ENCODE results near the gene EXOC4. TPM values are rescaled to one million over a fixed set of nuclear protein-coding genes. Genes with fewer than 3 reads are reported as not detected.

Gene EXOC4
- total and polyA plus RNA-seq, 2 of the 13 experiments (the other 11 are each of a cell fraction or from before 2014, with no cell fraction given), result 22.5 to 39.0 TPM

DNA sequence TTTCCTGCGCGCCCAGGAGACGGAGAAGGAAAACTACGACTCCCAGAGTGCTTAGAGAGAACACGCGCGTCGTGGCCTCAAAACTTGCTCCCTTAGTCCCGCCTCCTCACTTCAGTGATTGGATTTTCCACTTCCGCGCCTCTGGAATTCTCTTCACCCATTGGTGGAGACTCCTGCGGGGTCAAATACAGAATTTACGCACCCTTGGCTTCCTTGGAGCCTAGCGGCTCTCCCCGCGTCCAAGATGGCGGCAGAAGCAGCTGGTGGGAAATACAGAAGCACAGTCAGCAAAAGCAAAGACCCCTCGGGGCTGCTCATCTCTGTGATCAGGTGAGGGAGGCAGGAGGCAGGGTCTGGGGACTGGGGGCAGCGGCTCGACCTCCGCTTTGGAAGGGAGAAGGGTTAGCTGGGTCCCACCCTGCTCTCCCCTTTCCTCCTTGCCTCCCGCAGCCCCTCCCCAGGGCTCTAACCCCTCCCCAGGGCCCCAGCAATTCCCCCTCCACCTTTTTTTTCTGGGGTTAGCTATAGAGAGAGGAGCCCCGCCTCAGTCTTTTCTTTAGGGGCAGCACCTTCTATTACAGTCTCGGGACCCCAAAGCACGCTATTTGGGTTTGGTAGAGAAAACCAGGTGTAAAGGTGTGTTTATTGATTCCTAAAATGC is at the start of gene EXOC4 (continued):
- TF ChIP-seq, protein P1, sequence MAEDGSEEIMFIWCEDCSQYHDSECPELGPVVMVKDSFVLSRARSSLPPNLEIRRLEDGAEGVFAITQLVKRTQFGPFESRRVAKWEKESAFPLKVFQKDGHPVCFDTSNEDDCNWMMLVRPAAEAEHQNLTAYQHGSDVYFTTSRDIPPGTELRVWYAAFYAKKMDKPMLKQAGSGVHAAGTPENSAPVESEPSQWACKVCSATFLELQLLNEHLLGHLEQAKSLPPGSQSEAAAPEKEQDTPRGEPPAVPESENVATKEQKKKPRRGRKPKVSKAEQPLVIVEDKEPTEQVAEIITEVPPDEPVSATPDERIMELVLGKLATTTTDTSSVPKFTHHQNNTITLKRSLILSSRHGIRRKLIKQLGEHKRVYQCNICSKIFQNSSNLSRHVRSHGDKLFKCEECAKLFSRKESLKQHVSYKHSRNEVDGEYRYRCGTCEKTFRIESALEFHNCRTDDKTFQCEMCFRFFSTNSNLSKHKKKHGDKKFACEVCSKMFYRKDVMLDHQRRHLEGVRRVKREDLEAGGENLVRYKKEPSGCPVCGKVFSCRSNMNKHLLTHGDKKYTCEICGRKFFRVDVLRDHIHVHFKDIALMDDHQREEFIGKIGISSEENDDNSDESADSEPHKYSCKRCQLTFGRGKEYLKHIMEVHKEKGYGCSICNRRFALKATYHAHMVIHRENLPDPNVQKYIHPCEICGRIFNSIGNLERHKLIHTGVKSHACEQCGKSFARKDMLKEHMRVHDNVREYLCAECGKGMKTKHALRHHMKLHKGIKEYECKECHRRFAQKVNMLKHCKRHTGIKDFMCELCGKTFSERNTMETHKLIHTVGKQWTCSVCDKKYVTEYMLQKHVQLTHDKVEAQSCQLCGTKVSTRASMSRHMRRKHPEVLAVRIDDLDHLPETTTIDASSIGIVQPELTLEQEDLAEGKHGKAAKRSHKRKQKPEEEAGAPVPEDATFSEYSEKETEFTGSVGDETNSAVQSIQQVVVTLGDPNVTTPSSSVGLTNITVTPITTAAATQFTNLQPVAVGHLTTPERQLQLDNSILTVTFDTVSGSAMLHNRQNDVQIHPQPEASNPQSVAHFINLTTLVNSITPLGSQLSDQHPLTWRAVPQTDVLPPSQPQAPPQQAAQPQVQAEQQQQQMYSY (CRISPR knock-in tag; IDR thresholded peaks at IDR 0.05), result no peak
- TF ChIP-seq ZNF652 (CRISPR knock-in tag; IDR thresholded peaks at IDR 0.05; ENCODE audit: borderline replicate concordance, low read depth) (peak; percentile 40; the same call in 1 of the 2 replicates), POLR2AphosphoS5 (IDR thresholded peaks at IDR 0.05; ENCODE audit: low read depth, low read length) (peak; percentile 91), ZNF672 (CRISPR knock-in tag; IDR thresholded peaks at IDR 0.05) (no peak), FOXP1 (IDR thresholded peaks at IDR 0.05) (no peak), FOXP1 (CRISPR knock-in tag; IDR thresholded peaks at IDR 0.05) (no peak), HNF4G (IDR thresholded peaks at IDR 0.05; ENCODE audit: borderline replicate concordance, low read depth, low read length) (no peak), HNF4G (CRISPR knock-in tag; IDR thresholded peaks at IDR 0.05; ENCODE audit: borderline replicate concordance, low read depth) (no peak), NR2F6 (IDR thresholded peaks at IDR 0.05) (peak; percentile 45; the same call in 1 of the 2 replicates), NR2F6 (CRISPR knock-in tag; IDR thresholded peaks at IDR 0.05) (no peak), KLF15 (CRISPR knock-in tag; IDR thresholded peaks at IDR 0.05; ENCODE audit: borderline replicate concordance) (no peak), ZNF792 (CRISPR knock-in tag; IDR thresholded peaks at IDR 0.05) (no peak), MZF1 (CRISPR knock-in tag; IDR thresholded peaks at IDR 0.05; ENCODE audit: borderline replicate concordance) (no peak), ZBTB3 (CRISPR knock-in tag; IDR thresholded peaks at IDR 0.05; ENCODE audit: borderline replicate concordance, low read depth) (no peak), EP300 (IDR thresholded peaks at IDR 0.05; ENCODE audit: low read depth in 2 of 2, low read length in 2 of 2) (no peak), EP300 (CRISPR knock-in tag; IDR thresholded peaks at IDR 0.05; ENCODE audit: borderline replicate concordance) (no peak)
- TF ChIP-seq, protein P2, sequence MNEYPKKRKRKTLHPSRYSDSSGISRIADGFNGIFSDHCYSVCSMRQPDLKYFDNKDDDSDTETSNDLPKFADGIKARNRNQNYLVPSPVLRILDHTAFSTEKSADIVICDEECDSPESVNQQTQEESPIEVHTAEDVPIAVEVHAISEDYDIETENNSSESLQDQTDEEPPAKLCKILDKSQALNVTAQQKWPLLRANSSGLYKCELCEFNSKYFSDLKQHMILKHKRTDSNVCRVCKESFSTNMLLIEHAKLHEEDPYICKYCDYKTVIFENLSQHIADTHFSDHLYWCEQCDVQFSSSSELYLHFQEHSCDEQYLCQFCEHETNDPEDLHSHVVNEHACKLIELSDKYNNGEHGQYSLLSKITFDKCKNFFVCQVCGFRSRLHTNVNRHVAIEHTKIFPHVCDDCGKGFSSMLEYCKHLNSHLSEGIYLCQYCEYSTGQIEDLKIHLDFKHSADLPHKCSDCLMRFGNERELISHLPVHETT (CRISPR knock-in tag; conservative IDR thresholded peaks at IDR 0.05), result no peak
- TF ChIP-seq, protein P3, sequence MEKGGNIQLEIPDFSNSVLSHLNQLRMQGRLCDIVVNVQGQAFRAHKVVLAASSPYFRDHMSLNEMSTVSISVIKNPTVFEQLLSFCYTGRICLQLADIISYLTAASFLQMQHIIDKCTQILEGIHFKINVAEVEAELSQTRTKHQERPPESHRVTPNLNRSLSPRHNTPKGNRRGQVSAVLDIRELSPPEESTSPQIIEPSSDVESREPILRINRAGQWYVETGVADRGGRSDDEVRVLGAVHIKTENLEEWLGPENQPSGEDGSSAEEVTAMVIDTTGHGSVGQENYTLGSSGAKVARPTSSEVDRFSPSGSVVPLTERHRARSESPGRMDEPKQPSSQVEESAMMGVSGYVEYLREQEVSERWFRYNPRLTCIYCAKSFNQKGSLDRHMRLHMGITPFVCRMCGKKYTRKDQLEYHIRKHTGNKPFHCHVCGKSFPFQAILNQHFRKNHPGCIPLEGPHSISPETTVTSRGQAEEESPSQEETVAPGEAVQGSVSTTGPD (CRISPR knock-in tag; IDR thresholded peaks at IDR 0.05), result no peak
- TF ChIP-seq, protein P4, sequence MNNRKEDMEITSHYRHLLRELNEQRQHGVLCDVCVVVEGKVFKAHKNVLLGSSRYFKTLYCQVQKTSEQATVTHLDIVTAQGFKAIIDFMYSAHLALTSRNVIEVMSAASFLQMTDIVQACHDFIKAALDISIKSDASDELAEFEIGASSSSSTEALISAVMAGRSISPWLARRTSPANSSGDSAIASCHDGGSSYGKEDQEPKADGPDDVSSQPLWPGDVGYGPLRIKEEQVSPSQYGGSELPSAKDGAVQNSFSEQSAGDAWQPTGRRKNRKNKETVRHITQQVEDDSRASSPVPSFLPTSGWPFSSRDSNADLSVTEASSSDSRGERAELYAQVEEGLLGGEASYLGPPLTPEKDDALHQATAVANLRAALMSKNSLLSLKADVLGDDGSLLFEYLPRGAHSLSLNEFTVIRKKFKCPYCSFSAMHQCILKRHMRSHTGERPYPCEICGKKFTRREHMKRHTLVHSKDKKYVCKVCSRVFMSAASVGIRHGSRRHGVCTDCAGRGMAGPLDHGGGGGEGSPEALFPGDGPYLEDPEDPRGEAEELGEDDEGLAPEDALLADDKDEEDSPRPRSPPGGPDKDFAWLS (CRISPR knock-in tag; IDR thresholded peaks at IDR 0.05; ENCODE audit: borderline replicate concordance), result no peak
- TF ChIP-seq, protein P5, sequence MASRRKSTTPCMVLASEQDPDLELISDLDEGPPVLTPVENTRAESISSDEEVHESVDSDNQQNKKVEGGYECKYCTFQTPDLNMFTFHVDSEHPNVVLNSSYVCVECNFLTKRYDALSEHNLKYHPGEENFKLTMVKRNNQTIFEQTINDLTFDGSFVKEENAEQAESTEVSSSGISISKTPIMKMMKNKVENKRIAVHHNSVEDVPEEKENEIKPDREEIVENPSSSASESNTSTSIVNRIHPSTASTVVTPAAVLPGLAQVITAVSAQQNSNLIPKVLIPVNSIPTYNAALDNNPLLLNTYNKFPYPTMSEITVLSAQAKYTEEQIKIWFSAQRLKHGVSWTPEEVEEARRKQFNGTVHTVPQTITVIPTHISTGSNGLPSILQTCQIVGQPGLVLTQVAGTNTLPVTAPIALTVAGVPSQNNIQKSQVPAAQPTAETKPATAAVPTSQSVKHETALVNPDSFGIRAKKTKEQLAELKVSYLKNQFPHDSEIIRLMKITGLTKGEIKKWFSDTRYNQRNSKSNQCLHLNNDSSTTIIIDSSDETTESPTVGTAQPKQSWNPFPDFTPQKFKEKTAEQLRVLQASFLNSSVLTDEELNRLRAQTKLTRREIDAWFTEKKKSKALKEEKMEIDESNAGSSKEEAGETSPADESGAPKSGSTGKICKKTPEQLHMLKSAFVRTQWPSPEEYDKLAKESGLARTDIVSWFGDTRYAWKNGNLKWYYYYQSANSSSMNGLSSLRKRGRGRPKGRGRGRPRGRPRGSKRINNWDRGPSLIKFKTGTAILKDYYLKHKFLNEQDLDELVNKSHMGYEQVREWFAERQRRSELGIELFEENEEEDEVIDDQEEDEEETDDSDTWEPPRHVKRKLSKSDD (CRISPR knock-in tag; IDR thresholded peaks at IDR 0.05; ENCODE audit: low read depth), result no peak

Measured in HepG2 (cell line).